Epithelial cell of proximal tubule (primary cell): ENCODE results near the gene CAPSL. TPM values are rescaled to one million over a fixed set of nuclear protein-coding genes. Genes with fewer than 3 reads are reported as not detected.

Experiments used
- DNase-seq: peaks from one replicate; pipeline ENCODE4 v3.0.0-alpha.2; 2011; ENCODE audit warnings: low read depth
- H3K4me3 ChIP-seq: 2 replicates; pipeline ENCODE4 v1.5.1; 2011; ENCODE audit warnings: low read depth, mild to moderate bottlenecking, low read length
- total RNA-seq: library from RNA; depleted of rRNA; stranded (reverse); fragments of >200 nt; gene quantifications from 2 replicates; pipeline ENCODE4 v1.2.3, GENCODE V29; 2015
- TF ChIP-seq, protein P1 (sequence below): conservative IDR thresholded peaks from 2 replicates; pipeline ENCODE4 v1.5.1; 2012; ENCODE audit warnings: low read depth, mild to moderate bottlenecking, low read length

CAPSL gene
- total RNA-seq, 1 donor from 2014 or later = not detected

DNA sequence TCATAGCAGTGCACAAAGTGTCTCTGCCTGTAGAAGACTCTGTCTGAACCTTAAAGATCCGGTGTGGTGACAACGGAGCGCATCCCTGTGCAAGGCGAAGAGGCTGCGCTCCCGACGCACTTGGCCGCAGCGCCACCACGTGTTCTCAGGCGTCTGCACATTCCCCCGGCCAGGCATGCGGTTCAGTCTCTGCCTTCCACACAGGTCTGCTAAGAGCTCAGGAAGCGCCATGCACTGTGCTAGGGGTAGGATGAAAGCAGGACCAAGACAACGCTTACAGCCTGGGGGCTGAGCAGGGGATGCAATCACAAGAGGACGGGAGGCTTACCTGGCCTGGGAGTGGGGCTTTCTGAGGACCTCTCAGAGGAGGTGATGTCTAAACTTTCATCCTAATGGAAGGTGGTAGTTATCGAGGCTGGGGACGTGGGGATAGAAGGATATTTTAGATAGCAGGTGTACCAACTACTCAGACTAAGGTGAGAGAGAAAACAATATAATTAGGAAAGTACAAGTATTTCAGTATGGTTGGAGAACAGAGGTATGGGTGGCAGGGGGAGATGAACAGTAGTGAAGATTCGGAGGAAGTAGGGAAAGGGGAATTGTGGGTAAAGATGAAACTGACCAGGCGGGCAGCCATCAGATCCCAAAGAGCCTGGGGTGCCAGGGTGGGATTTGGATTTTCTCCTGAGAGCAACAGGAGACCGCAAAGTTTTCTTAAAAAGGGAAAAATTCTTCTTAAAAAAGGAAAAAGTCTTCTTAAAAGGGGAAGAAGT is 13.3 kb downstream of the CAPSL start:
- TF ChIP-seq, protein P1, sequence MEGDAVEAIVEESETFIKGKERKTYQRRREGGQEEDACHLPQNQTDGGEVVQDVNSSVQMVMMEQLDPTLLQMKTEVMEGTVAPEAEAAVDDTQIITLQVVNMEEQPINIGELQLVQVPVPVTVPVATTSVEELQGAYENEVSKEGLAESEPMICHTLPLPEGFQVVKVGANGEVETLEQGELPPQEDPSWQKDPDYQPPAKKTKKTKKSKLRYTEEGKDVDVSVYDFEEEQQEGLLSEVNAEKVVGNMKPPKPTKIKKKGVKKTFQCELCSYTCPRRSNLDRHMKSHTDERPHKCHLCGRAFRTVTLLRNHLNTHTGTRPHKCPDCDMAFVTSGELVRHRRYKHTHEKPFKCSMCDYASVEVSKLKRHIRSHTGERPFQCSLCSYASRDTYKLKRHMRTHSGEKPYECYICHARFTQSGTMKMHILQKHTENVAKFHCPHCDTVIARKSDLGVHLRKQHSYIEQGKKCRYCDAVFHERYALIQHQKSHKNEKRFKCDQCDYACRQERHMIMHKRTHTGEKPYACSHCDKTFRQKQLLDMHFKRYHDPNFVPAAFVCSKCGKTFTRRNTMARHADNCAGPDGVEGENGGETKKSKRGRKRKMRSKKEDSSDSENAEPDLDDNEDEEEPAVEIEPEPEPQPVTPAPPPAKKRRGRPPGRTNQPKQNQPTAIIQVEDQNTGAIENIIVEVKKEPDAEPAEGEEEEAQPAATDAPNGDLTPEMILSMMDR = peak; percentile 82
- no peak for DNase-seq
- H3K4me3 ChIP-seq = no peak overlapping the region

DNA sequence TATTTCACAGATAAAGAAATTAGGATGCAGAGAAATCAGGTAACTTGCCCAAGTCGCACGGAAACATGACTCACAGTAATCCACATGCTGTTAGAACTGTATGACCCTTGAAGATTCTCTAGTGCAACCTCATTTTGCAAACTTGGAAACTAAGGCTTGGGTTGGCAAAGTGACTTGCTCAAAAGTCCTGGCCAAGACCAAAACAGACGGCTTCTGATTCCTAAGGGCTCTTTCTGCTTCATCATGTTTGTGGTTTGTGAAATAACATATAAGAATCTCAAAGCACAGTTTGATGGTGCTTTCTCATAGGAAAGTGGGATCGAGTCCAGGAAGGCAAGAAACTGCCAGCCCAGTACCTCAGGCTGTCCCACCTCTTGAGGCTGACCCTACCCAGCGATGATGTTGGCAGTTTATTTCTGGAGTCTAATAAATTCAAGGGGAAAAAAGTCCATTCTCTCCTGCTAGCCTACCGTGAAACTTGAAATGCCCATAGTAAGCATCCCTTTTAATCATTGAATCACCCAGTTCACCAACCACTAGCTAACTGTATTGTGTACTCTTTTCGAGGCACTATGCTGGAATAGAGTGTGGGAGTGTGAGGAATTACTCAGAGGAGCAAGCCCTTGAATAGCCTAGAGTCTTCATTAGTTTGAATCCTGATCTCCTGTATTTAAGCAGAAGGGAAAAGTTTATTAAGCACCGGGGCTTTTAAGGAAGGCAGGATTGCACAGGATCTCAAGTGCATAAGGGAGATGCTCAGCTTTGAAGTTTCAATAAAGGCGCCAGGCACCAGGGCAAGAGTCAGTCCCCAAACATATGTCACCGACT is 14.1 kb downstream of the CAPSL start:
- no peak overlapping the region for H3K4me3 ChIP-seq
- no peak for DNase-seq
- TF ChIP-seq, protein P1 = no peak

DNA sequence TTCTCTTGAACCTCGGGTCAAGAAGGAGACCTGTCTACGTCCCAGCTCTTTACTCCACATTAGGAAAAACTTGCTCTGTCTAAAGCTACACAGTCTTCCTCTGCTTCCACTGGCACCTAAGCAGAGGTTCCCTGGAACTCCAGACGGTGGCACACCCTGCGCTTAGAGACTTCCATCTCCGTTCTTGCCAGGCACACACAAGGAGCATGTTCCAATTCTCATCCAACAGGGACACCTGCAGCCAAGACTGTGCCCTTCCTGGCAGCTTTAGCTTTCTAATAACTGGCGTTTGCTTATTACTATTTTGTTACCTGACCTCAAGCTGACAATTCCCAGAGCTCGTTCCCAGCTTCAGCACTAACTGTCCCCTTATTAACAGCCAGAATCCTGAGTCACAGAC is 16.0 kb downstream of the CAPSL start:
- no peak overlapping the region for H3K4me3 ChIP-seq
- DNase-seq = no peak
- TF ChIP-seq, protein P1 = no peak

DNA sequence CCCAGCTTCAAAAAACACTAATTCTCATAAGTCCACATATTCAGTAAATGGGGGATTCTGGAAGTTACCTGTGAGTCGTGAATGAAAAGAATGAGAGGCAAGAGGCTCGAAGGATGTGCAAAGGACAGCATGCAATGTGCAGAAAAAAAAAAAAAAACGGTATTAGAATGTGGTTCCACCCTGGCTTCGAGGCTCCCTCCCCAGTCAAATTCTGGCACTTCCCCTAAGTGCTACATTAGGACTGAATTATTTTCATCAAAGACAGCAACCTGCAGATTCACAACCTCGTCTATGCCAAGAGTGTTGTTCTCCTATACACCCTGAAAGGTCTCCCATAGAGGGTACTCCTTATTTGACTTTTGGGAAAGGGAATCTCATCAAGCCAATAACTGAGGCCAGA is 16.5 kb downstream of the CAPSL start:
- no peak overlapping the region for H3K4me3 ChIP-seq
- no peak for DNase-seq
- TF ChIP-seq, protein P1 = no peak

DNA sequence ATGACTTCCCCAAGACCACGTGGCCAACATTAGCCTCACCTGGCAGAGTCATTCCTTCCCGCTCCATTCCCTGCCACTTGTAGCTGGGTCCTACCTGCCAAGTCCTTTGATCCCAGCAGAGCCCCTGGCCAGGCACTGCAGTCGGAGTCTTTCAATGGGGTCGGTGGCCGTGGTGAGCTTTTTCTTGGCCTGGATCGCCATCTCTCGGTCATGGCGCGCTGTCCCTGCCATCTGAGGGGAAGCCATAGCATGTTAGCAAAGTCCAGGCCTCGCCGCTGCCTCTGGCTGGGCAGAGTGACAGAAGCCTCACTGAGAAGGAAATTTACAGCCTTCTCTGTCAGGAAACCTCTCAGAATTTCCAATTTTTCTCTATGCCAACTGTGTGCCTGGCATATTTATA is 17.5 kb downstream of the CAPSL start:
- DNase-seq = no peak
- TF ChIP-seq, protein P1 = no peak

DNA sequence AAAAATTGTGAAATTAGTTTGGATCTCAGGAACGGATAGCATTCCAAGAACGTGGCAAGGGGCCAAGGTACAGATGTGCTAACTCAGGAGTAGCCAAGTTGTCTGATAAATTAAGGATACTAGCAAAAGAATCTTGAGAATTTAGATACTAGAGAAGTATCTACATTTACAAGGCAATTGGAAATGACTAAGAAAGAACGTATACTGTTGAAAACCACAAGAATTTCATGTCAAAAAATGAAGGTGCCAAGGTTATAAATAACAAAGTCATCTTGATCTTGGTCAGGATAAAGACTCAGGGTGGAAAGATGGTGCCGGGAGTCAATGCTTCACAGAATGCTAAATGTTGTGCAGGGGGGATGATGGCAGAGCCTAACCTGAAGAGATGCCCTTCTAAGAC is 19.2 kb downstream of the CAPSL start:
- TF ChIP-seq, protein P1 = no peak
- H3K4me3 ChIP-seq = no peak overlapping the region
- DNase-seq = no peak

More for the DNA sequence above, 17.5 kb downstream of the CAPSL start:
- H3K4me3 ChIP-seq = no peak overlapping the region
